Calu3 (cell line): ENCODE results near the gene GALNT14. TPM values are rescaled to one million over a fixed set of nuclear protein-coding genes. Genes with fewer than 3 reads are reported as not detected.

Experiments
- BruUV-seq: library from RNA; stranded (reverse); fragments of 400-500 nt; replicated peaks from 2 replicates; lab custom pipeline; 2021; lab: Mats Ljungman, UMichigan
- CTCF ChIA-PET: fragments of 300-600 bp; sonication (Branson Sonifier 250); formaldehyde crosslinking; loops from one replicate; lab custom pipeline; 2022; ENCODE audit warnings: antibody characterized with exemption; lab: Charles Lee
- DNase-seq: peaks from one replicate; pipeline ENCODE4 v3.0.0; 2022
- H3K27ac Mint-ChIP-seq: one replicate; pipeline ENCODE4 v1.8.0; 2022; ENCODE audit warnings: mixed read lengths; ENCODE audit not compliant: unreplicated experiment
- H3K27me3 Mint-ChIP-seq: one replicate; pipeline ENCODE4 v1.8.0; 2022; ENCODE audit warnings: mixed read lengths; ENCODE audit not compliant: unreplicated experiment
- H3K36me3 Mint-ChIP-seq: one replicate; pipeline ENCODE4 v1.8.0; 2022; ENCODE audit warnings: mild to moderate bottlenecking, moderate library complexity, mixed read lengths; ENCODE audit not compliant: insufficient read depth, unreplicated experiment
- H3K4me1 Mint-ChIP-seq: one replicate; pipeline ENCODE4 v1.8.0; 2022; ENCODE audit warnings: mild to moderate bottlenecking, low read depth, mixed read lengths; ENCODE audit not compliant: unreplicated experiment
- H3K4me3 Mint-ChIP-seq: one replicate; pipeline ENCODE4 v1.8.0; 2022; ENCODE audit warnings: mild to moderate bottlenecking, low read depth, moderate library complexity, mixed read lengths; ENCODE audit not compliant: unreplicated experiment
- H3K9me3 Mint-ChIP-seq: one replicate; pipeline ENCODE4 v1.8.0; 2022; ENCODE audit warnings: low read depth, mixed read lengths; ENCODE audit not compliant: unreplicated experiment
- intact Hi-C: fragments of 100-400 bp; cut with micrococcal nuclease; formaldehyde crosslinking; loops from one replicate; pipeline ENCODE4 v1.10.0; 2022; ENCODE audit not compliant: unreplicated experiment
- total RNA-seq: library from RNA; stranded (reverse); gene quantifications from 2 replicates; pipeline ENCODE4 v1.2.3, GENCODE V29; 2022
- TF ChIP-seq, protein P1 (sequence below): fragments of 200-600 bp; IDR thresholded peaks from one replicate; pipeline ENCODE4 v1.8.0; 2022; ENCODE audit warnings: antibody characterized with exemption; ENCODE audit not compliant: unreplicated experiment

Gene GALNT14
- total RNA-seq, 1 experiment from 2014 or later = 61.9 TPM

DNA sequence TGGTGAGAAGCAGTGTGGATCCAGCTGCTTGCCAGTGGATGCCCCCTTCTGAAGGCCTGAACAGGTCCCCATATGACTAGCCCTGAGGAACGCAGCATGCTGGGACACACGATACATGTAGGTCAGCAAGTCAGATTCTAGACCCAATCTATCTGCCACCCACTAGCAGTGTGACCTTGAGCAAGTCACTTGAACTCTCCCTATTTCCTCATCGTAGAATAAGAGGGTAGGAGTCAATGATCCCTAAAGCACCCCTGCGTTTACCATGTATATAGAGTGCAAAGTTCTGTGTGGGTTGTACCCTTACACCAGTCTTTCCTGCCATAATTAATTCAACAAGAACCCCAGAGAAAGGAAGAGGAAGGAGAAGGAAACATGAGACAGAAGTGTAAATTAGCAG is 123.7 kb downstream of the GALNT14 start:
- TF ChIP-seq, protein P1, sequence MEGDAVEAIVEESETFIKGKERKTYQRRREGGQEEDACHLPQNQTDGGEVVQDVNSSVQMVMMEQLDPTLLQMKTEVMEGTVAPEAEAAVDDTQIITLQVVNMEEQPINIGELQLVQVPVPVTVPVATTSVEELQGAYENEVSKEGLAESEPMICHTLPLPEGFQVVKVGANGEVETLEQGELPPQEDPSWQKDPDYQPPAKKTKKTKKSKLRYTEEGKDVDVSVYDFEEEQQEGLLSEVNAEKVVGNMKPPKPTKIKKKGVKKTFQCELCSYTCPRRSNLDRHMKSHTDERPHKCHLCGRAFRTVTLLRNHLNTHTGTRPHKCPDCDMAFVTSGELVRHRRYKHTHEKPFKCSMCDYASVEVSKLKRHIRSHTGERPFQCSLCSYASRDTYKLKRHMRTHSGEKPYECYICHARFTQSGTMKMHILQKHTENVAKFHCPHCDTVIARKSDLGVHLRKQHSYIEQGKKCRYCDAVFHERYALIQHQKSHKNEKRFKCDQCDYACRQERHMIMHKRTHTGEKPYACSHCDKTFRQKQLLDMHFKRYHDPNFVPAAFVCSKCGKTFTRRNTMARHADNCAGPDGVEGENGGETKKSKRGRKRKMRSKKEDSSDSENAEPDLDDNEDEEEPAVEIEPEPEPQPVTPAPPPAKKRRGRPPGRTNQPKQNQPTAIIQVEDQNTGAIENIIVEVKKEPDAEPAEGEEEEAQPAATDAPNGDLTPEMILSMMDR = no peak
- no TSS peak for BruUV-seq
- H3K27ac Mint-ChIP-seq = no peak overlapping the region
- H3K4me1 Mint-ChIP-seq = peaks cover 13% of the 10 kb centered on the region
- CTCF ChIA-PET = interaction anchor here (0.6 to 0.7 kb wide), 2 partner anchors 26 to 427 kb away, joined by 3 read pairs; no protein-coding TSS in a partner anchor
- no peak for DNase-seq
- intact Hi-C loops = no loop called here
- no peak overlapping the region for H3K4me3 Mint-ChIP-seq
- H3K36me3 Mint-ChIP-seq = peaks cover 5% of the 10 kb centered on the region
- H3K27me3 Mint-ChIP-seq = no peaks in the 10 kb centered on the region
- H3K9me3 Mint-ChIP-seq = no peaks in the 10 kb centered on the region

DNA sequence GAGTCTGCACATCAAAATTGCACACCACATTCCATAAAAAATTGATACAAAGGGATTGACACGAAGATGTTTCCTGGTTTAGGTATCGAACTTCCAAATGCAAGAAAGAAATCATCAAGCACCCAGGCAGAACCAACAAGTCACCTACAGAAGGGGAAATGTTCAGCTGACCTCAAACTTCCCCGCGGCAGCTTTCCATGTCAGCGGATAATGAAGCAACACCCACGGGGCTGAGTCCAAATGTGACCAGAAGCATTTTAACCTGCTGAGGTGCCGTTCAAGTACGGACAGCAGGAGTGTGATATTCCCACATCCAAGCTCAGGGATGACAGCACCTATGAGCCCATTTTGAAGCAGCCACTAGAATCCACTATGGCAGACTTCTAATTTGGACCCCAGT is 124.9 kb downstream of the GALNT14 start:
- intact Hi-C loops = no loop called here
- DNase-seq = no peak
- BruUV-seq = no TSS peak
- H3K4me3 Mint-ChIP-seq = no peak overlapping the region
- no peaks in the 10 kb centered on the region for H3K9me3 Mint-ChIP-seq
- H3K27me3 Mint-ChIP-seq = no peaks in the 10 kb centered on the region
- TF ChIP-seq, protein P1 = no peak
- CTCF ChIA-PET = no interaction called here
- peaks cover 8% of the 10 kb centered on the region for H3K36me3 Mint-ChIP-seq
- H3K4me1 Mint-ChIP-seq = peaks cover 17% of the 10 kb centered on the region
- peak overlapping the region; percentile 9 for H3K27ac Mint-ChIP-seq

DNA sequence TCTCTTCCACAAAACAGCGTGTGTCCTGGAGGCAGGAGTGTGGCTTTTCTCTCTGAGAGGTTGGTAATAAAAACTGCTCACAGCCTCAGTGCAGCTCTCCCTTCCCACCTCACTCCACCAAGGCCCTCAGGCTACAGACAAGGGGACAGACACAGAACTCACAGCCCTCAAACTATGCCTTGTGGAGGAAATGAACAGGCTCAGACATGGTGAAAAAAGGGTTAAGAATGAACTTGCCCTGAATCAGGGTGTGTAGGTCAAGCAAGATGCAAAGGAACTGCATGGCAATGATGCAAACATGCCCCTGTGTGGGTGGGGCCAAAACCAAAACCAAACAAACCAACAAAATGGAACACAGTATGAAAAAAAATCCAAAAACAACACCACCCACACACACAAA is 125.8 kb downstream of the GALNT14 start:
- peaks cover 8% of the 10 kb centered on the region for H3K36me3 Mint-ChIP-seq
- H3K27me3 Mint-ChIP-seq = no peaks in the 10 kb centered on the region
- BruUV-seq = no TSS peak
- TF ChIP-seq, protein P1 = no peak
- peaks cover 17% of the 10 kb centered on the region for H3K4me1 Mint-ChIP-seq
- H3K9me3 Mint-ChIP-seq = no peaks in the 10 kb centered on the region
- intact Hi-C loops = no loop called here
- CTCF ChIA-PET = no interaction called here
- no peak for DNase-seq
- H3K4me3 Mint-ChIP-seq = no peak overlapping the region
- H3K27ac Mint-ChIP-seq = no peak overlapping the region

DNA sequence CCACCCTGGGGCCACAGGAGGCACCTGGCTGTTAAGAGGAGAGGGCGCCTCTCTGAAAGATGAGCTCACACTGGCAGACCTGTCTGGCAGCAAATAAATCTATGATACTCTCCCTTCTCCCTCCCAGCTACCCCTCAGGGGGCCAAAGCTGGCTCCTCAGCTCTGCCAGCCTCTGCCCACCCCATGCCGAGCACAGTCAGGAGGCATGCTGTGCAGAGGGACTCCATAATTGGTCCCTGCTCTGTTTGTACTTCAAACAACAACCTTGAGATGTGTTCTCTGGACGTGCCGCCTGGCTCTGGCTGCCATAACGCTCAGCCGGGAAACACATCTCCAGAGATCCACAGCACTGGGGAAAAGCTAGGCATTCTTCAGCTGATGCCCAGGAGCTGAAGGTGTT is 126.7 kb downstream of the GALNT14 start:
- no peak for DNase-seq
- CTCF ChIA-PET = no interaction called here
- Mint-ChIP-seq H3K4me1 (peaks cover 17% of the 10 kb centered on the region), H3K27me3 (no peaks in the 10 kb centered on the region), H3K9me3 (no peaks in the 10 kb centered on the region), H3K27ac (no peak overlapping the region), H3K4me3 (no peak overlapping the region), H3K36me3 (peaks cover 8% of the 10 kb centered on the region)
- BruUV-seq = no TSS peak
- intact Hi-C loops = no loop called here
- TF ChIP-seq, protein P1 = no peak
